Ecto neural progenitor cell (in vitro differentiated cells): ENCODE results near the gene JAZF1.
"Not testable (repeated sequence)": the region's sequence is repeated elsewhere in the genome, so short reads cannot be mapped to it uniquely, and the experiment has no call there.

Experiments used
- DNase-seq: peaks from one replicate; pipeline ENCODE4 v3.0.0-alpha.2; 2018; ENCODE audit warnings: low spot score

The JAZF1 gene

DNA sequence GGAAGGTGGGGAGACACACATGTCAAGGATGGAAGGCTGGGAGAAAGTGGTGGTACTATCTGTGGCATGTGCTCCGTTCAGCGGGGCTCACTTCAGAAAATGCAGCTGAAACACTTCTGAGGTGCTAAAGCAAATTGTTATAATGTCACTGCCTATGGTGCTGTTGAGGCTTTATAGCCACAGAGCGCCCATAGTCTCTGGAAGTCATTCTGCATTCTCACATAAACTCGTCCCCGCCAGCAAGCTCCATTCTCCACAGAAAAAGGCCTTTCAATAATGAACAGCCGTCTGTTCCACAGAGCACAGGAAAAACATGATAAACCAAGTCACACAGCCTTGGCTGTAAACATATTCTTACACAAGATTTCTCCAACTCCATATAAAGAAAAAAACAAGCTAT is 308.7 kb downstream of the JAZF1 start:
- DNase-seq: no peak

GRCh38 chr7:27871086-27871485 is 309.5 kb downstream of the JAZF1 start:
- DNase-seq: no peak

GRCh38 chr7:27870595-27870994 is 310.0 kb downstream of the JAZF1 start:
- DNase-seq: no peak

- DNase-seq: no peak
Observed at GRCh38 chr7:27869056-27869455, 311.5 kb downstream of the JAZF1 start.

DNA sequence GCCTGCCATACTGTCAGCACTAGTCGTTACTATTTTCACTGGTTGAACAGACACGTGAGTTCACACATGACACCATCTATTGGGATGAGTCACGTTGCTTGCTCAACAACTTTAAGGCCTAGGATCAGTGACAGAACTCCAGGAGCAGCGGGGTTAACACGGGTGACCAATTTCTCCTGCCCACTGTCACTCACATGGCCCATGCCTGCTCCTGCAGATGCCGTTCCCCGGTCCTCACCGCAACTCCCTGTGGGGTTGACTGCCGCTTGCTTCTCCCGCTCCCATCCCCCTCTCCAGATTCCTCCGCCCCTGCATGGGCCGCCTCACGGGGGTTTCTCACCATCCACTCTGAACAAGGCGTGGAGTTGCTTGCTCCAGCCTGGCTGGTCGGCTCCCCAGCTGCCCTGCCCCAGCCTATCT is 312.5 kb downstream of the JAZF1 start:
- DNase-seq: no peak

DNA sequence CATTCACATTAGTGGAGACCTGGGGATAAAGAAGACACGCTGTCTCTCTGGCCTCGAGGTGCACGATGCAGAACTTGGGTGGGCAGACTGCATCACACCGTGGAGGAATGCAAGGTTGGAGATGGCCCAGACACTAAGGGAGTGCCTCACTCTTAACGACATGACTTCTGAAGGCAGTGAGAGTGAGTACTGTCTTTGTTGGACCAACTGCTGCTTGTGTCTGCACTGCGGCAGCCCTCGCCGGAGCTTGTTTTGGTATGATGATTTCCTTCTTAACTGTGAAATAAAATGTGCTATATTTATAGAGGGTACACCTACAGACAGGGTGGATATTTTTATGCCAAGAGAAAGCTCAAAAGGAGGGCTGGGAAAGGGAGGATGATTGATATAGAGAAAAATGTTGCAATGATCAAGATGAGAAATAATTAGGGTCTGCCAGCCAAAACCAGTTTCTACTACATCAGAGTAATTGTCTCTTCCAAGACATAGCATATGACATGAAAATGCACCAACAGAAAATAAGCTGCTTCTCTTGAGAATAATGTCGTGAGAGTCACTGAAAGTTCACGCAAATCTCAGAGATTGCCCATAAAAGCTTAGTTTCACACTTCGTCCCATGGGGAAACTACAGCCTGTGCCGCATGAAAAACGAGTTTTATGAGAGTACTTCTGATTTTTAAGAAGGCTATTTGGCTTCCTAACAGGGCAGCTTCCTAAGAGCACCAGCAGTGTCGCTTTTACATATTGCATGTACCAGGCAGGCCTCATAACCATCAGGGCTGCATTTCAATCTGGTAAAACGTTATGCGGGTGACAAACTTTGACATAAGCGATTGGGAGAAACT is 313.5 kb downstream of the JAZF1 start:
- no peak for DNase-seq

GRCh38 chr7:27866256-27866655 is 314.3 kb downstream of the JAZF1 start:
- DNase-seq: no peak

DNA sequence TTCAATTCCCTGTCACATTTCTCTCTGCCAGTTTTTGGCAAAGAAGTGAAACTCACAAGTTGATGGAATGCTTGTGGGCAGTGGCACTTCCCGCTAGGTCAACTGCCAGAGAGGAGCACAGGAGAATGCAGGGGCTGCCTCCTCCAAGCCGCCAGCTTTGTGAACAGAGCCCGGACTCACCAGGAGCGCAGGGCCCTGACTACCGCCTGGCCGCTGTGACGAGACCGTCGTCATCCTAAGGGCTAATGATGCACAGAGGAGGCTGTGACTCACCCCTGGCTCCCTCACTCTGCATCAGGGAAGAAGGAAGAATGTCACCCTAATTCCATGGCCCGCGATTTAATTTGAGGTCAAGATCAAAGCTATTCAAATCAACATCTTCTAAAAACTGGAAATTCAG is 316.7 kb downstream of the JAZF1 start:
- DNase-seq: no peak

DNA sequence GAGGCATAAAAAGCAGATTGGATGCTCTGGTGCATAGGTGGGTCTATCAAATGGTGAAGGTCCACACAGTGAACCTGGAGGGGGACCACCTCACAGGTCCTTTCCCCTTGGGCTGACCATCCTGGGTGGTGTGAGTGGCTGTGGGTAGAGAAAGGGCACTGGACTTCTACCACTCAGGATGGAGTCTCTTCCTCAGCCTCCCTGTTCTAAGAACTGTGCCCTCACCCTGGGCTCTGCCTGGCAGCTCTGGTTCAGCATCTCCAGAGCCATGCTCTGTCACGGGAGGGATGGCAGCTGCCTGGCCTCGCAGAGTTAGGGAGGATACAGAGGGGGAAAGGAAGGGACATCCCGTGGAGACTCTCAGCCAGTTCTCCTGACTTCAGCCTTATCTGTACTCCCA is 318.8 kb downstream of the JAZF1 start:
- no peak for DNase-seq

GRCh38 chr7:27860800-27861199 is 319.8 kb downstream of the JAZF1 start:
- no peak for DNase-seq

- DNase-seq: not testable (repeated sequence)
Observed at GRCh38 chr7:27856703-27857485, 323.7 kb downstream of the JAZF1 start.

DNA sequence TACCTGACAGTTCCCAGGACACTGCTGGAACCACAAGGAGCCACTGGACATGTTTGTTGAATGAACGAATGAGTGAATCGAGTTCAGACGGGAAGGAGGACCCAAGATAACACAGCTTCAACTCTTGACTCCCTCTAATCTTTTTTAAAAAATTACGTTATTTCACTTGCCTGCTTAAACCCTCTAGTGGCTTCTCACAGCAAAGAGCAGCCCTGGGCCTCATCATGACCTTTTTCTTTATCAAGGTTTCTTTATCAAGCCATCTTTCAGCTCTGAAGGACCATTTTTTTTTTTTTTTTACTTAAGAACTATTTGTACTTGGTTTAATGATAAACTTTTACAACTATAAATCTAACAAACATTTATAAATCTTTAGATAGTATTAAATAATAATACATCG is 330.1 kb downstream of the JAZF1 start:
- no peak for DNase-seq

DNA sequence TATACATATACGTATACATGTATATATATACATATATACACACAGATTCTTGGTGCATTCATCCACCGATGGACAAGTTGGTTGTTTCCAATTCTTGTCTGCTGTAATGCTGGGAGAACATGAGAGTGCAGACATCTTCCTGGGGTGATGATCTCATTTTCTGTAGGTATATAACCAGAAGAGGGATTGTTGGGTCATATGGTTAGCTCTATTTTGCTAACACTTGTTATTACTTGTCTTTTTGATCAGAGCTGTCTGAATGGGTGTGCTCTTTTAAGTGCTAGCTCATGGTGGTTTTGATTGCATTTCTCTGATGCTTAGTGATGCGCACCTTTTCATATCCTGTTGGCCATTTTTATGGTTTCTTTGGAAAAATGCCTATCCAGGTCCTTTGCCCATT is 334.2 kb downstream of the JAZF1 start:
- DNase-seq: no peak

- DNase-seq: no peak
Observed at GRCh38 chr7:27843584-27844305, 336.9 kb downstream of the JAZF1 start.

GRCh38 chr7:27842851-27843250 is 337.7 kb downstream of the JAZF1 start:
- peak; percentile 65 for DNase-seq

- DNase-seq: no peak
Observed at GRCh38 chr7:27842094-27842692, 338.4 kb downstream of the JAZF1 start.

- no peak for DNase-seq
Observed at GRCh38 chr7:27840760-27841364, 339.7 kb downstream of the JAZF1 start.

- no peak for DNase-seq
Observed at GRCh38 chr7:27840313-27840712, 340.3 kb downstream of the JAZF1 start.

- no peak for DNase-seq
Observed at GRCh38 chr7:27839099-27839498, 341.5 kb downstream of the JAZF1 start.

GRCh38 chr7:27836536-27836935 is 344.1 kb downstream of the JAZF1 start:
- no peak for DNase-seq

DNA sequence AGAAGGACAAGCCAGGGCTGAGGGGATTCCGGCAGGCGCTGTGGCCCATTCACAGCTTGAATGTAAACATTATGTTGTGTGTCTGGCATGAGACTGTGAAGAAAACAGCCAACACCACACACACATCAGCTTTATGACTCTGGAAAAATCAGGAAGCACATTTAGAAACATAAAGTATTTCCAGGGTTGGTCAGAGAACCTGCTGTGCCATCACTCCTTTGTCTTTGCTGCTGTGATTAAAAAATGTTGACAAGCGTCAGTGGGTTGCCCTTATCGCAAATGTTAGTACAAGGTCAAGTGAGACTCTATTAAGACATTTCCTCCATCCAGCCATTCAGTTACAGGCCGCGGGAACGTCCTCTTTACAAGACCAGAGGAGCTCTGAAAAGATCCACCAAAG is 345.2 kb downstream of the JAZF1 start:
- no peak for DNase-seq
